ENCODE results near the gene WDR64. TPM values are rescaled to one million over a fixed set of nuclear protein-coding genes. Genes with fewer than 3 reads are reported as not detected.
"Not testable (repeated sequence)": the region's sequence is repeated elsewhere in the genome, so short reads cannot be mapped to it uniquely, and the experiment has no call there.

Gene WDR64
- total RNA-seq, 1 experiment from 2014 or later: not detected

GRCh38 chr1:241734533-241734932 lies 82.5 kb downstream of the WDR64 start:
- ChIA-PET CTCF (no interaction called here), POLR2A (ENCODE audit: unreplicated experiment) (no interaction called here)
- H3K4me3 ChIP-seq (ENCODE audit: low read length): no peak overlapping the region
- TF ChIP-seq EZH2phosphoT487 (IDR thresholded peaks at IDR 0.05; ENCODE audit: borderline replicate concordance, low read length) (no peak), EZH2 (IDR thresholded peaks at IDR 0.05; ENCODE audit: low read length, unreplicated experiment) (no peak), CTCF (conservative IDR thresholded peaks at IDR 0.05; ENCODE audit: low read depth, low read length) (no peak)
- no peaks in the 10 kb centered on the region for H4K20me1 ChIP-seq (ENCODE audit: low read length)
- no peak overlapping the region for H3K27ac ChIP-seq (ENCODE audit: low read length)
- no peaks in the 10 kb centered on the region for H3K4me1 ChIP-seq (ENCODE audit: insufficient read depth, low read length)
- intact Hi-C loops (cut with micrococcal nuclease): no loop called here
- no peaks in the 10 kb centered on the region for H3K9me2 ChIP-seq (replicated peaks; ENCODE audit: low read length)
- no peak overlapping the region for H3K4me2 ChIP-seq (ENCODE audit: low read length)
- no peaks in the 10 kb centered on the region for H3F3A ChIP-seq (ENCODE audit: low read length, unreplicated experiment)
- ATAC-seq (no peak), DNase-seq (no peak)
- H3K9ac ChIP-seq (ENCODE audit: low read length): no peak overlapping the region
- H3K9me3 ChIP-seq (ENCODE audit: low read length): no peaks in the 10 kb centered on the region
- H2AFZ ChIP-seq (ENCODE audit: low read length): no peak overlapping the region
- no peaks in the 10 kb centered on the region for H3K27me3 ChIP-seq (ENCODE audit: low read length)
- BruUV-seq (replicated peaks): no TSS peak
- H3K79me2 ChIP-seq (ENCODE audit: low read length): no peaks in the 10 kb centered on the region
- H3K36me3 ChIP-seq (ENCODE audit: low read depth, low read length): no peaks in the 10 kb centered on the region

GRCh38 chr1:241735493-241735926 lies 83.4 kb downstream of the WDR64 start:
- CTCF ChIA-PET; H3K36me3 ChIP-seq (ENCODE audit: low read depth, low read length); H3K4me1 ChIP-seq (ENCODE audit: insufficient read depth, low read length); DNase-seq; H3K4me3 ChIP-seq (ENCODE audit: low read length); H3K9me2 ChIP-seq (replicated peaks; ENCODE audit: low read length); H3K27ac ChIP-seq (ENCODE audit: low read length); H4K20me1 ChIP-seq (ENCODE audit: low read length); H3K27me3 ChIP-seq (ENCODE audit: low read length); H2AFZ ChIP-seq (ENCODE audit: low read length); H3K9ac ChIP-seq (ENCODE audit: low read length); BruUV-seq (replicated peaks); POLR2A ChIA-PET (ENCODE audit: unreplicated experiment); ATAC-seq; H3K4me2 ChIP-seq (ENCODE audit: low read length); H3K79me2 ChIP-seq (ENCODE audit: low read length); H3F3A ChIP-seq (ENCODE audit: low read length, unreplicated experiment); intact Hi-C loops (cut with micrococcal nuclease); H3K9me3 ChIP-seq (ENCODE audit: low read length): not testable (repeated sequence)

- TF ChIP-seq CTCF (conservative IDR thresholded peaks at IDR 0.05; ENCODE audit: low read depth, low read length): no peak
- no peak for TF ChIP-seq EZH2phosphoT487 (IDR thresholded peaks at IDR 0.05; ENCODE audit: borderline replicate concordance, low read length)
- no peak for TF ChIP-seq EZH2 (IDR thresholded peaks at IDR 0.05; ENCODE audit: low read length, unreplicated experiment)
- no TSS peak for BruUV-seq (replicated peaks)
- CTCF ChIA-PET: no interaction called here
Measured at GRCh38 chr1:241736387-241736786, 84.3 kb downstream of the WDR64 start.

More at GRCh38 chr1:241736387-241736786, 84.3 kb downstream of the WDR64 start:
- no peaks in the 10 kb centered on the region for H3K36me3 ChIP-seq (ENCODE audit: low read depth, low read length)
- no peaks in the 10 kb centered on the region for H3K4me1 ChIP-seq (ENCODE audit: insufficient read depth, low read length)
- no peak overlapping the region for H2AFZ ChIP-seq (ENCODE audit: low read length)
- no peaks in the 10 kb centered on the region for H3F3A ChIP-seq (ENCODE audit: low read length, unreplicated experiment)
- H3K4me2 ChIP-seq (ENCODE audit: low read length): no peak overlapping the region
- no peaks in the 10 kb centered on the region for H3K9me3 ChIP-seq (ENCODE audit: low read length)
- no peaks in the 10 kb centered on the region for H4K20me1 ChIP-seq (ENCODE audit: low read length)
- intact Hi-C loops (cut with micrococcal nuclease): no loop called here
- no peaks in the 10 kb centered on the region for H3K79me2 ChIP-seq (ENCODE audit: low read length)
- no peaks in the 10 kb centered on the region for H3K9me2 ChIP-seq (replicated peaks; ENCODE audit: low read length)
- H3K9ac ChIP-seq (ENCODE audit: low read length): no peak overlapping the region
- DNase-seq (no peak), ATAC-seq (no peak)
- POLR2A ChIA-PET (ENCODE audit: unreplicated experiment): no interaction called here
- no peak overlapping the region for H3K27ac ChIP-seq (ENCODE audit: low read length)
- H3K4me3 ChIP-seq (ENCODE audit: low read length): no peak overlapping the region
- no peaks in the 10 kb centered on the region for H3K27me3 ChIP-seq (ENCODE audit: low read length)
